SJSA1 (cell line): ENCODE measurements around the gene CPA4. TPM values are rescaled to one million over a fixed set of nuclear protein-coding genes. Genes with fewer than 3 reads are reported as not detected.

Source experiments
- total RNA-seq: library from RNA; depleted of rRNA; stranded (reverse); fragments of >200 nt; shearing (Covaris generic); gene quantifications from 2 replicates; pipeline ENCODE4 v1.2.3, GENCODE V29; 2014; rRNA removed

The CPA4 gene
- total RNA-seq, 1 experiment from 2014 or later = 12.0 TPM

Other genes starting within 250 kb of the CPA4 start
- 29.4 and 55.1 TPM in 2 replicates for gene ZC3HC1, start 241.8 kb upstream of the CPA4 start, total RNA-seq
- 15.9 and 23.0 TPM in 2 replicates for gene KLHDC10, start 222.6 kb upstream of the CPA4 start, total RNA-seq
- gene TMEM209, start 87.8 kb upstream of the CPA4 start, total RNA-seq = 15.6 and 24.6 TPM in 2 replicates
- not detected in 2 replicates for gene SSMEM1, start 85.3 kb upstream of the CPA4 start, total RNA-seq
- gene CPA2, start 26.3 kb upstream of the CPA4 start, total RNA-seq = not detected in 2 replicates
- gene CPA5, start 51.7 kb downstream of the CPA4 start, total RNA-seq = 0.87 TPM in 1 of 2 replicates, not detected in the other
- not detected in 2 replicates for gene CPA1, start 87.3 kb downstream of the CPA4 start, total RNA-seq
- 20.4 and 21.6 TPM in 2 replicates for gene CEP41, start 147.9 kb downstream of the CPA4 start, total RNA-seq
- gene MEST, start 198.9 kb downstream of the CPA4 start, total RNA-seq = 149 and 223 TPM in 2 replicates